IPS-18c (cell line): Measurements from ENCODE around the gene CPSF2.
"Not testable (repeated sequence)": the region's sequence is repeated elsewhere in the genome, so short reads cannot be mapped to it uniquely, and the experiment has no call there.

Experiments used
- H3K4me3 ChIP-seq: 2 replicates; pipeline ENCODE4 v1.7.0; 2013; ENCODE audit warnings: low read depth, mild to moderate bottlenecking, low read length, moderate library complexity; ENCODE audit not compliant: insufficient read depth
- H3K9me3 ChIP-seq: one replicate; pipeline ENCODE4 v1.6.1; 2013; ENCODE audit warnings: mild to moderate bottlenecking, low read length, moderate library complexity; ENCODE audit not compliant: control insufficient read depth, insufficient read depth

CPSF2 gene

DNA sequence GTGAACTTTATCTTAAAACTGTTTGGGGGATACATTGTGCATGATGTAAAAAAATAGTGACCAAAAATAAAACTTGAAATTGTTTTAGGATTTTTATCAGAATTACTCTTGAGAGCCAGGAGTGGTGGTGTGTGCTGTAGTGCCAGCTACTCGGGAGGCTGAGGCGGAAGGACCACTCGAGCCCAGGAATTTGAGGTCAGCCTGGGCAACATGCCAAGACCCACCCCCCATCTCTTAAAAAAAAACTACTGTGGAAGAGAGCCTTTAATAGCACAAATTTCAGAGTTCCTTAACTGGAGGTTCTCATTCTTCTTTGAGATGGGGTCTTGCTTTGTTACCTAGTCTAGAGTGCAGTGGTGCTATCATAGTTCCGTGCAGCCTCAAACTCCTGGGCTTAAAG, 21.5 kb downstream of the CPSF2 start:
- Histone ChIP-seq H3K9me3 (no peaks in the 10 kb centered on the region), H3K4me3 (no peak overlapping the region)

DNA sequence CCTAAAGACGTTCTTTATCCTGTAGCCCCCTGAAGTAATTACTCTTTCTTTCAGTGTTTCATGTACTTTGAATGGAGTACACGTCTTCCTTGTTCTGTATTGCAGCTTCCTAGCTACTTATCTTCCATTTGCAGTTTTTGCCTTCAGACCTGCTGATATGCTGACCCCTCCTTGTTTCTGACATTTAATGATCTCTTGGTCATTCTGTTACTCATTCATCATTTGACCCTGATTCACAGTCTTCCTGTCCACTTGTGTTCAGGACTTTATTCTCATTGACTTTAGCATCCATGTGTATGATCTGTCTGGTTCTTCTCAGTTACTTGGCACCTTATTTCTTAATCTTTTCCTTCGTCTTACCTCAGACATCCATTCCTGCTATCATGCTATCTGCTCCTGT, 22.2 kb downstream of the CPSF2 start:
- Histone ChIP-seq H3K9me3 (no peaks in the 10 kb centered on the region), H3K4me3 (no peak overlapping the region)

DNA sequence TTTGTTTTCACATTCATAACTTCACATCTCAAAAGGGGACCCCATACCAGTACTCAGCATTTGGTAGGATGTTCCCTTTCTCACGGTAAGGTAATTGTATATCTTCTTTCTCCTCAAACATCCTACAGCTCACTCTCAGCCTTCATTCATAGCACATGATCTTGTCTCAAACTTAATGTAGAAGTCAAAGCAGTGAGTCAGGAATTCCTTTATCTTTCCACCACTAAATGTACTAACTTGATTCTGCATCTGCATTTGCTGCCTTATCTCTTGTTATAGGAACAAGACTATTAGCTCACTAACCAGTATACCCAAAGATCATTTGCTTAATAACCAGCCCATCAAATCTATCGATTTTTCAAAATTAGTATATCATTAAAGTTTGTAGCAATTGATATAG, 22.9 kb downstream of the CPSF2 start:
- H3K9me3 ChIP-seq, result no peaks in the 10 kb centered on the region
- no peak overlapping the region for H3K4me3 ChIP-seq

DNA sequence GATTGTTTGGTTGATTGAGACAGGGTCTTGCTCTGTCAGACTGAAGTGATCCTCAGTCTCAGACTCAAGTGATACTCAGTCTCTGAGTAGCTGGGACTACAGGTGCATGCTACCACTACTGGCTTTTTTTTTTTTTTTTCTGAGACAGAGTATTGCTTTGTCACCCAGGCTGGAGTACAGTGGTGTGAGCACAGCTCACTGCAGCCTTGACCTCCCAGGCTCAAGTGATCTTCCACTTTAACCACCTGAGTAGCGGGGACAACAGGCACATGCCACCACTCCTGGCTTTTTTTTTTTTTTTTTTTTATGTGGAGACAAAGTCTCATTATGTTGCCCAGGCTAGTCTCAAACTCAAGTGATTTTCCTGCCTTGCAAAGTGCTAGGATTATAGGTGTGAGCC, 31.8 kb downstream of the CPSF2 start:
- Histone ChIP-seq H3K4me3 (no peak overlapping the region), H3K9me3 (no peaks in the 10 kb centered on the region)

DNA sequence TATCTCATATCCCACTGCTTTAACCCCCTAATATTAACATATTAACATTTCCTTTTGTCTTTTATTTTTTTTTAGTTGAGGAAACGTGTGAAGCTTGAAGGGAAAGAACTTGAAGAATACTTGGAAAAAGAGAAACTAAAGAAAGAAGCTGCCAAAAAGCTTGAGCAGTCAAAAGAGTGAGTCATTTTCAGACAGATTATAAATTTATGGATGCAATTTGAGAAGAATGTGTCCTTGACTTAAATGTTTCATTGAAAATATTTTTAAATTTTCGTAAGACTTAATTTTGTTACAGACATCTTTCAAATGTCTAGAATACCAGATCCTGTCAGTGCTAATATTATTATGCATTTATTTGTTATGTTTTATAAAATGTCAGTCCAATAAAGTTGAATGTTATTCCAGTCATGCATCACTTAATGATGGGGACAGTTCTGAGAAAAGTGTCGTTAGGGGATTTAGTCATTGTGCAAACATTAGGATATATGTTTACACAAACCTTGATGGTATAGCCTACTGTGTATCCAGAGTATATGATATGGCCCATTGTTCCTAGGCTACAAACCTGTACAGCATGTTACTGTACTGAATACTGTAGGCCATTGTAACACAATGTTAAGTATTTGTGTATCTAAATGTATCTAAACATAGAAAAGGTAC, 32.6 kb downstream of the CPSF2 start:
- Histone ChIP-seq H3K4me3 (no peak overlapping the region), H3K9me3 (no peaks in the 10 kb centered on the region)

DNA sequence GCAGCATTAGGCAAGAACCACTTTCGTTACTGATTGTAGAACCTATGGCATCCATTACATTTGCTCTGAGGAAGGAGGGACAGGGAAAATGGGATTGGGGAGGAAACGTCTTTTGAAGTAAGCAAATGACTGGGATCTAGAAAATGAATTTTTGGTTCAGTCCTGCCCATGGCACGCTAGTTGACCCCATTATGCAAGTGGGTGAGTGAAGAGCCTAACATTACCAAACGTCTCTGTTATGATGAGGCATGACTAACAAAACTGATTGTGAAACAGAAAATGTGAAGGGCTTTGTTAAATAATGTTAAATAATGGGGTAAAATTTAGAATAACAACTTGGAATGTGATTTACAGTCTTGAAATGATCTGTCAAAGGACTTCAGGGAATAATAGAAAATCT, 38.9 kb downstream of the CPSF2 start:
- H3K9me3 ChIP-seq, result no peaks in the 10 kb centered on the region
- H3K4me3 ChIP-seq, result no peak overlapping the region

DNA sequence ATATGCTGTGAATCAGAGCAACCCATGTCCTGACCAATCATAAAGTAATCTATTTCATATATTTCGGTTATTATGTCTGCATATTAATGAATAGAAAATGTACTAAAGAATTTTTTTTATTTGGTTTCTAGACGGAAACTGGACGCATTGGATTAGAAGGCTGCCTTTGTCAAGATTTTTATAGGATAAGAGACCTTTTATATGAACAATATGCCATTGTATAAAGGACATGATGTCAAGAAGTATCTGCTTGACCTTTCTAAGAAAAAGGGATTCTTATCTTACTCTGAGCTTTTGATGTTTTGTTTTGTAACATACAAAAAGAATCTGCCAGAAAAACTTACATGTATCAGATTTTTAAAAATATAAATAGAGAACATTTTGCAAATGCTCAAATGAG, 39.8 kb downstream of the CPSF2 start:
- Histone ChIP-seq H3K9me3 (peaks cover 1% of the 10 kb centered on the region), H3K4me3 (no peak overlapping the region)

DNA sequence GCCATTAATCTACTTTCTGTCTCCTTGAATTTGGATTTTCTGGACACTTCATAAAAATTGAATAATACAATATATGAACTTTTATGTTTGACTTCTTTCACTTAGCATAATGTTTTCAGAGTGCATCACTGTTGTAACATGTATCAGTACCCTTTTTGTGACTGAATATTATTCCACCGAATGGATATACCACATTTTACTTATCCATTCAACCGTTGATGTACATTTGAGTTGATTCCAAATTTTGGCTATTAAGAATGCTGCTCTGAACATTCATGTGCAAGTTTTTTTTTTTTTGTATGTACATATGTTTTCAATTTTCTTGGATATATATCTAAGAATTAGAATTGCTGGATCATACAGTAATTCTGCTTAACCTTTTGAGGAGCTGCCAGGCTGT, 43.2 kb downstream of the CPSF2 start:
- Histone ChIP-seq H3K4me3 (no peak overlapping the region), H3K9me3 (peaks cover 3% of the 10 kb centered on the region)

DNA sequence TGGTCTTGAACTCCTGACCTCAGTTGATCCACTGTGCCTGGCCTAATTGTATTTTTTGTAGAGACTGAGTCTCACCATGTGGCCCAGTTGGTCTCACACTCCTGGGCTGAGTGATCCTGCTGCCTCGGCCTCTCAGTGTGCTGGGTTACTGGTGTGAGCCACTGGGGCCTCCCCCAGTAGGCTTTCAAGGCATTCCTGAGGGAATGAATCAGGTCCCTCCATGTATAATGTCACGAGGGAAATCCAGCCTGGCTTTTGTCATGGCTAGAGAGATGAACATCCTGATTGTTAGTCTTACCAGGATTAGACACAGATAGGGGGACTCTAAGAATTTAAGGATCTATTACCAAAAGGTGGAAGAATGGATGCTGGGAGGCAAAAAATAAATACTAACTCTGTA, 51.9 kb downstream of the CPSF2 start:
- no peak overlapping the region for H3K4me3 ChIP-seq
- no peaks in the 10 kb centered on the region for H3K9me3 ChIP-seq

DNA sequence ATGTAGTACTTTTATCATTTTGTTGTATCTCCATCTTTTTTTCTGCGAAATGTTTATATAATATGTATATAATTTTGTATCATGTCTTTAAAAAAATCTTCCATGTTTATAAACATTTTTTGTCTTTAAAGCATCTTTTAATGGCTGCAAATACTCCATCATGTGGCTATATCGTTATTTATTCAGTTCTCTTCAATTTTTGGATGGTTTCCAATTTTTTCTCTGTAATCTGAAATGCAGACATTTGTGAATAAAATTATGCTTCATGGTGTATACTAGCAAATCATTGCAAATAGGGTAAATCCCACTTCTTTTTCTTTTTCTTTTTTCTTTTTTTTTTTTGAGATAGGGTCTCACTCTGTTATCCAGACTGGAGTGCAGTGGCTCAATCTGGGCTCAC, 54.0 kb downstream of the CPSF2 start:
- H3K9me3 ChIP-seq, result peaks cover 5% of the 10 kb centered on the region
- H3K4me3 ChIP-seq, result no peak overlapping the region

DNA sequence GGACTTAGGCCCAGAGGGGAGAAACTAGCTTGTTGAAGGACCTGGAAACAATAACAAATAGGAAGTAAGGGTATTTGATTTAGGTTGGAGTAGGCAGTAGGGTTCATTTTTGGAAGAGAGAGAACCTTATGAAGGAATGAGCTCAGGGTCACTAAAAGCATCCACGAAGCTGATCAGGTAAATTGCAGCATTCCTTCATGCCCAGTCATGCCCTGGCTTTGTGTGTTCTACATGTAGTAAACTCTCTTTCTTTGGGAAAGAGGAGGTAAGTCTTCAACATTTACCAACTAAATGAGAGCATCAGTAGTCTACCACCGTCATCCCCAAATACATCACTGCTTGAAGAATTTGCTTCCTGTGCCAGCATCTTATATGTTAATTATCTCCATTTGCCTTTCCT, 54.7 kb downstream of the CPSF2 start:
- Histone ChIP-seq H3K4me3 (no peak overlapping the region), H3K9me3 (peaks cover 5% of the 10 kb centered on the region)

DNA sequence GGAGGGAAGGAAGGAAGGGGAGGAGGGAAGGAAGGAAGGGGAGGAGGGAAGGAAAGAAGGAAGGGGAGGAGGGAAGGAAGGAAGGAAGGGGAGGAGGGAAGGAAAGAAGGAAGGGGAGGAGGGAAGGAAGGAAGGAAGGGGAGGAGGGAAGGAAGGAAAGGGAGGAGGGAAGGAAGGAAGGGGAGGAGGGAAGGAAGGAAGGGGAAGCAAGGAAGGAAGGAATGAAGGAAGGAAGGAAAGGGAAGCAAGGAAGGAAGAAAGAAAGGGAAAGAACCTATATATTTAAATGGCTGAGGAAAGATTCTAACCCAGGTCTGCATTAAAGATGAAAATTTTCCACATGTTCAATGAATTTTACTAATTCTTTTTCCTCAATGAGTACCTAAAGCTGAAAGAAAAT, 57.4 kb downstream of the CPSF2 start:
- not testable (repeated sequence) for H3K4me3 ChIP-seq, H3K9me3 ChIP-seq

DNA sequence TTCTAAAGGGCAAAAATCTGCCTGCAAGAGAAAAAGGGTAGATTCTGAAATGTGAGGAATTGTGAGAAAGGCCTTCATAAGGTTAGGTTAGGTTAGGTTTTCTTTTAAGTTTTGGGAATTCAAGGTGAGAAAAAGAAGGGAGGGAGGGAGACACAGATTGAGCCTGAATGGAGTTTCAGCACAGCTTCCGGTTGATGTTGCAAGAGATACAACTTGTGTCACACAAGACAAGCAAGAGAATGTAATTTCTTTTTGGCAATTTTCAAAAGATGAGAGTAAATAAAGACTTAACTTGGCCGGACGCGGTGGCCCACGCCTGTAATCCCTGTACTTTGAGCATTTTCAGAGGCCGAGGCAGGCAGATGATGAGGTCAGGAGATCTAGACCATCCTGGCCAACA, 63.8 kb downstream of the CPSF2 start:
- H3K9me3 ChIP-seq, result peaks cover 12% of the 10 kb centered on the region

DNA sequence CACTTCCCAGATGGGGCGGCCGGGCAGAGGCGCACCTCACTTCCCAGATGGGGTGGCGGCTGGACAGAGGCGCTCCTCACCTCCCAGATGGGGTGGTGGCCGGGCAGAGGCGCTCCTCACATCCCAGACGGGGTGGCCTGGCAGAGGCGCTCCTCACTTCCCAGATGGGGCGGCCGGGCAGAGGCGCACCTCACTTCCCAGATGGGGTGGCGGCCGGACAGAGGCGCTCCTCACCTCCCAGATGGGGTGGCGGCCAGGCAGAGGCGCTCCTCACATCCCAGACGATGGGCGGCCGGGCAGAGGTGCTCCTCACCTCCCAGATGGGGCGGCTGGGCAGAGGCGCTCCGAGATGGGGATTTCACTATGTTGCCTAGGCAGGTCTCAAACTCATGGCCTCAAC, 65.8 kb downstream of the CPSF2 start:
- peaks cover 12% of the 10 kb centered on the region for H3K9me3 ChIP-seq

More for the DNA sequence above, 63.8 kb downstream of the CPSF2 start:
- H3K4me3 ChIP-seq, result no peak overlapping the region

DNA sequence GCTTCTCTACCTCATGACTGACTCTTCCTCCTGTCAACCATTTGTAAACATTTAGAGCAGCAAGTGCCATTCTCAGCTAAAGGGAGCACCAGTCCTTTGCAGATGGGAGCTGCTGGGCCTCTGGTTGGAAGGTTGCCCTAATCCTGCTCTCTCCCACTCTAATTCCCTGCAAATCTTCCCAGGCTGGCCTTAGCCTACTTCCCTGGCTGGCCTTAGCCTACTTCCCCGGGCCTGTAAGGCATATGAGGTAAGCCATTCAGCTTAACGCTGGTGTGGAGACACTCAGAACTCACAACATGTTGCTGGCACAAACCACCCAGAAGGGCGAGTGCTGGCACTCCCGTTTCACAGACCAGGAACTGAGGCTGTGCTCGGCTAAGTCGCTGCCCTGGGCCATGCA, 69.0 kb downstream of the CPSF2 start:
- H3K4me3 ChIP-seq, result no peak overlapping the region
- peaks cover 12% of the 10 kb centered on the region for H3K9me3 ChIP-seq

More for the DNA sequence above, 65.8 kb downstream of the CPSF2 start:
- H3K4me3 ChIP-seq, result not testable (repeated sequence)

DNA sequence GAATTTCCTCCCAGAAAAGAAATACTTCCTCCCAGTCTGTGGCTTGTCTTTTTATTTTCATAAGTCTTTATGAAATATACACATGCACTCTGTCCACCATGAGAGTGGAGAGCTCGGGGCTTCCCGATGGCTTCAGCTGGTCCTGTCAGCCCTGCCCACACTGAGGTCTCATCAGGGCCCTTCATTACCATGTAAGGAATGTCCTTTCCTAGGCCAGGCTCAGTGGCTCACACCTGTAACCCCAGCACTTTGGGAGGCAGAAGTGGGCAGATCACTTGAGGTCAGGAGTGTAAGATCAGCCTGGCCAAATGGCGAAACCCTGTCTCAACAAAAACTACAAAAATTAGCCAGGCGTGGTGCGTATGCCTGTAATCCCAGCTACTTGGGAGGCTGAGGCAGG, 77.0 kb downstream of the CPSF2 start:
- Histone ChIP-seq H3K9me3 (no peaks in the 10 kb centered on the region), H3K4me3 (no peak overlapping the region)

DNA sequence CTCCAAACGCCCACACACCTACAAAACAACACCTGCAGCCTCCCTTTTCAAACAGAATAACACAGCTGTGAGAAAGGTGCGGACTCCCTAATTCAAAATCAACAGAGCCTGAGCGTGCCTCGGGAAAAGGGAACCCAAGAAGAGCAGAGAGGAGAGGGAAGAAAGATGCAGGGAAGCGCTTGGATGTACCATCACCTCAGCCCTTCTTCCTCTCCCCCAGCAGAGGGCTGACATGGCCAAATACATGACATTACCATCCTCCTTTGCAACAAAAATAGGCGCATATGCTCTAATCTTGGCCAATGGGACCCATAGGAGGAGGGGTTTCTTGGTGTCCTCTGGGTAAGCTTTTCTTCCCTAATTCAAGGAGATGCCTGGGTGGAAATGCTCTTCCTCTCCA, 78.0 kb downstream of the CPSF2 start:
- H3K4me3 ChIP-seq, result peak overlapping the region; percentile 16; the same call in 1 of the 2 replicates

DNA sequence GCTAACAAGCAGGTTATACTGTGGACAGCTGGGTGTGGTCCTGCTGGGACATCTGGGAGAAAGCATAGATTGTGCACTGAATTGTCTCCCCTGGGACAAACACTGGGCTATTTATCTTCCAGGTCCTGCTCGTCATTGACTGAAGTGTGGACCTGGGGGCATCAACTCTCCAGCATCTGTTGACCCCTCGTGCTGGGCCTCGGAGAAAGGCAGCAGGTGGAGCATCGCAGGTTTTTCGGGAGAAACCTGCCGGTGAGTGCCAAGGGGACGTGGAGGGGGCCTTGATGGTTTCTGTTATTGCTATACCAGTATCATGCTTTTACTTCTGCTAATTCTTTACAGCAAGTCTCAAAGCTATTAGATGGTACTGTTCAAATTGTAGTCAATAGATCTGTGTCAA, 81.3 kb downstream of the CPSF2 start:
- Histone ChIP-seq H3K4me3 (no peak overlapping the region), H3K9me3 (no peaks in the 10 kb centered on the region)

More for the DNA sequence above, 78.0 kb downstream of the CPSF2 start:
- H3K9me3 ChIP-seq, result no peaks in the 10 kb centered on the region

DNA sequence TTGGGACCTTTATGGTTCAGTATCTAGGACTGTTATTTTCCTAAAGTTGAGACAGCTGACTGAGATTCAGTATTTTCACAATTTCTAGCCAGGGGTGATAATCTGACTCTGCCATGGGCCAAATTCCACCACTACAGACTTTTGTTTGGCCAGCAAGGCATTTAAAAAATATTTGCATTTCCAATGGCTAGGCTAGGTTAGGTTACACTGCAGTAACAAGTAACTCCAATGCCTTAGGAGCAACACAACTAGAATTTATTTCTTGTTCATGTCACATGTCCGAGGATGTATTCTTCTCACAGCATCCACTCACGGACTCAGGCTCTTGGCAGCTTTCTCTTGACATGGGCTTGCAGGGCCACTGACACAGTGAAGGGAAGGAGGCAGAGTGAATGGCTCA, 83.0 kb downstream of the CPSF2 start:
- no peaks in the 10 kb centered on the region for H3K9me3 ChIP-seq
- no peak overlapping the region for H3K4me3 ChIP-seq
